ENCODE data around the gene CACNA1B. TPM values are rescaled to one million over a fixed set of nuclear protein-coding genes. Genes with fewer than 3 reads are reported as not detected.
A peak's percentile ranks its signal among the peaks of the same experiment; 100 is the strongest.
"Not testable (repeated sequence)": the region's sequence is repeated elsewhere in the genome, so short reads cannot be mapped to it uniquely, and the experiment has no call there.

Gene CACNA1B
- total and polyA plus RNA-seq, 2 donors (not counting 1 experiment from before 2014, with no cell fraction given): 0.01 to 0.17 TPM

DNA sequence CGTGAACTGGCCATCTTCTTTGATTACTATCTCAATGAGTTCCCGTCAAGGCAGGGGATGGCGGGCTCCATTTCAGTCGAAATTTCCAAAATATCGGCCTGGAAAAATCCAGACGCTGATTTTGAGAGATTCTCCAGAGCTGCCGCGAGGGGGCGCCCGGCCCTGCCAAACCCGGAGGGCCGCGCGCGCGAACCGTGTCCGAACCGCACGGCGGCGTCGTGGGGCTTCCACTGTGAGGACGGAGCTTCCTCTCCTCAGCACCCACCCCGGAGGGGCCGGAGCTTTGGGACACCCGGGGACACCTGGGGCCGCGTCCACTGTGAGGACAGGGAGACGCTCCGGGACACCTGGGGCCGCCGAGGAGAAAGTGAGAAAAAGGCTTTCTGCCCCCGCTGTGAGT is 270.0 kb downstream of the CACNA1B start:
- H3K9ac ChIP-seq (ENCODE audit: insufficient read depth, low read length); H3K27me3 ChIP-seq (ENCODE audit: control insufficient read depth, insufficient read depth, low read length); H3K4me3 ChIP-seq (replicated peaks in 1 of 4; ENCODE audit: control extremely low read depth in 1 of 4, insufficient read depth in 1 of 4, low read depth in 3 of 4, low read length in 4 of 4); H3K79me2 ChIP-seq (ENCODE audit: control insufficient read depth, insufficient read depth, low read length); H3K4me2 ChIP-seq (ENCODE audit: extremely low read depth, insufficient read depth, low read length); H3K4me1 ChIP-seq (ENCODE audit: control insufficient read depth, extremely low read depth, insufficient read depth, low read length); H3K36me3 ChIP-seq (ENCODE audit: control insufficient read depth, insufficient read depth, low read length); H2AFZ ChIP-seq (ENCODE audit: low read length); H3K9me3 ChIP-seq (ENCODE audit: control insufficient read depth, insufficient read depth, low read depth, low read length); H4K20me1 ChIP-seq (ENCODE audit: control insufficient read depth, extremely low read depth, insufficient read depth, low read length); H3K27ac ChIP-seq (ENCODE audit: insufficient read depth, low read length): not testable (repeated sequence)
- DNase-seq (ENCODE audit: low read depth in 2 of 2): peak; percentile 17 to 24

DNA sequence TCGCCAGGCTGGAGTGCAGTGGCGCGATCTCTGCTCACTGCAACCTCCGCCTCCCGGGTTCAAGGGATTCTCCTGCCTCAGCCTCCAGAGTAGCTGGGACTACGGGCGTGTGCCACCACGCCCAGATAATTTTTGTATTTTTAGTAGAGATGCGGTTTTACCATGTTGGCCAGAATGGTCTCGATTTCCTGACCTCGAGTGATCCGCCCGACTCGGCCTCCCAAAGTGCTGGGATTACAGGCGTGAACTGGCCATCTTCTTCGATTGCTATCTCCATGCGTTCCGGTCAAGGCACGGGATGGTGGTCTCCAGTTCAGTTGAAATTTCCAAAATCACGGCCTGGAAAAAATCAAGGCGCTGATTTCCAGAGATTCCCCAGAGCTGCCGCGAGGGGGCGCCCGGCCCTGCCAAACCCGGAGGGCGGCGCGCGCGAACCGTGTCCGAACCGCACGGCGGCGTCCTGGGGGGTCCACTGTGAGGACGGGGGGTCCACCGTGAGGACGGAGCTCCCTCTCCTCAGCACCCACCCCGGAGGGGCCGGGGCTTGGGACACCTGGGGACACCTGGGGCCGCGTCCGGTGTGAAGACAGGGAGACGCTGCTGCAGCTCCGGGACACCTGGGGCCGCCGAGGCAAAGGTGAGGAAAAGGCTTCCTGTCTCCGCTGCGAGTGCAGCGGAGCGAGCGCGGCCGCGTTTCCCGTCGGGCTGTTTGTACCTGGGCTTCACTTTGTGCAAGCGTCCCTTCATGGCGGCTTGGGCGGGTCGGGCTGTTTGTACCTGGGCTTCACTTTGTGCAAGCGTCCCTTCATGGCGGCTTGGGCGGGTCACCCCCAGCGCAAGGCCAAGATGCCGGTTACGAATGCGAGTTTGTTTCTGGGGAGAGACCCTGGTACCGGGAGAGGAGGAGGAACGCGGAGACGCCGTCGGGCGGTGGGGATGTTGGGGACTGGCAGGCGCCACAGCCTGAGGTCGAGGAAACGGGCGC is 272.4 kb downstream of the CACNA1B start:
- not testable (repeated sequence) for H3K4me2 ChIP-seq (ENCODE audit: extremely low read depth, insufficient read depth, low read length); H4K20me1 ChIP-seq (ENCODE audit: control insufficient read depth, extremely low read depth, insufficient read depth, low read length); H3K4me1 ChIP-seq (ENCODE audit: control insufficient read depth, extremely low read depth, insufficient read depth, low read length); H3K79me2 ChIP-seq (ENCODE audit: control insufficient read depth, insufficient read depth, low read length); H3K36me3 ChIP-seq (ENCODE audit: control insufficient read depth, insufficient read depth, low read length); H3K27me3 ChIP-seq (ENCODE audit: control insufficient read depth, insufficient read depth, low read length); H3K27ac ChIP-seq (ENCODE audit: insufficient read depth, low read length); H3K9me3 ChIP-seq (ENCODE audit: control insufficient read depth, insufficient read depth, low read depth, low read length); H2AFZ ChIP-seq (ENCODE audit: low read length); DNase-seq (ENCODE audit: low read depth in 2 of 2); H3K9ac ChIP-seq (ENCODE audit: insufficient read depth, low read length)
- H3K4me3 ChIP-seq (replicated peaks in 1 of 4; ENCODE audit: control extremely low read depth in 1 of 4, insufficient read depth in 1 of 4, low read depth in 3 of 4, low read length in 4 of 4): peak overlapping the region in 2 of 4 experiments; percentile 31 to 40

DNA sequence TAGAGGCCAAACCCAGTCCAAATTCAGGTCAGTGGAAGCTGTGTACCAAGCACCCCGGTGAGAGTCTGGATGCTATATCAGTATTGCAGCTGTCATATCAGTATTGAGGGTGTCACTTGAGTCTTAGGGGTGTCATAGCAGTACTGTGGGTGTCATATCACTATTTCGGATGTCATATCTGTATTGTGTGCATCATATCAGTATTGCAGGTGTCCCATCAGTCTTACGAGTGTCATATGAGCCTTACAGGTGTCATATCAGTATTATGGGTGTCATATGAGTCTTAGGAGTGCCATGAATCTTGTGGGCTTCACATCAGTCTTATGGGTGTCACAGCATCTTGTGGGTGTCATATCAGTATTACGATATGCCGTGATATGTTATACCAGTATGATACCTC is 278.2 kb downstream of the CACNA1B start:
- H3K4me1 ChIP-seq (ENCODE audit: control insufficient read depth, extremely low read depth, insufficient read depth, low read length); H2AFZ ChIP-seq (ENCODE audit: low read length); H3K79me2 ChIP-seq (ENCODE audit: control insufficient read depth, insufficient read depth, low read length): not testable (repeated sequence)

DNA sequence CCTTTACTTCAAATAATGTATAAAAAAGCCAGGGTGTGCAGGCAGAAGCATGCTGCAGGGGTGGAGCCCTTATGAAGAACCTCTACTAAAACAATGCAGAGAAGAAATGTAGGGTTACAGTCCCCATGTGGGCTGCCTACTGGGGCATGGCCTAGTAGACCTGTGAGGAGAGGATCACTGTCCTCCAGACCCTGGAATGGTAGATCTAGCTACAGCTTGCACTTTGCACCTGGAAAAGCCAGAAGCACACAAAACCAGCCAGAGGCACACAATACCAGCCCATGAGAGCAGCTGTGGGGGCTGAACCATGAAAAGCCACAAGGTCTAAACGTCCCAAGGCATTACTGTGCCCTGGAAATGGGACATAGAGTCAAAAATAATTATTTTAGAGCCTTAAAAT is 289.2 kb downstream of the CACNA1B start:
- not testable (repeated sequence) for H3K79me2 ChIP-seq (ENCODE audit: control insufficient read depth, insufficient read depth, low read length); H3K9ac ChIP-seq (ENCODE audit: insufficient read depth, low read length); H2AFZ ChIP-seq (ENCODE audit: low read length); H3K36me3 ChIP-seq (ENCODE audit: control insufficient read depth, insufficient read depth, low read length); H3K27ac ChIP-seq (ENCODE audit: insufficient read depth, low read length); H4K20me1 ChIP-seq (ENCODE audit: control insufficient read depth, extremely low read depth, insufficient read depth, low read length); H3K4me2 ChIP-seq (ENCODE audit: extremely low read depth, insufficient read depth, low read length); H3K4me3 ChIP-seq (replicated peaks in 1 of 4; ENCODE audit: control extremely low read depth in 1 of 4, insufficient read depth in 1 of 4, low read depth in 3 of 4, low read length in 4 of 4); H3K4me1 ChIP-seq (ENCODE audit: control insufficient read depth, extremely low read depth, insufficient read depth, low read length); H3K9me3 ChIP-seq (ENCODE audit: control insufficient read depth, insufficient read depth, low read depth, low read length); H3K27me3 ChIP-seq (ENCODE audit: control insufficient read depth, insufficient read depth, low read length); DNase-seq (ENCODE audit: low read depth in 2 of 2)

More for the DNA sequence above, 278.2 kb downstream of the CACNA1B start:
- H3K9ac ChIP-seq (ENCODE audit: insufficient read depth, low read length); DNase-seq (ENCODE audit: low read depth in 2 of 2); H3K4me2 ChIP-seq (ENCODE audit: extremely low read depth, insufficient read depth, low read length); H3K9me3 ChIP-seq (ENCODE audit: control insufficient read depth, insufficient read depth, low read depth, low read length); H3K27me3 ChIP-seq (ENCODE audit: control insufficient read depth, insufficient read depth, low read length); H3K36me3 ChIP-seq (ENCODE audit: control insufficient read depth, insufficient read depth, low read length); H3K27ac ChIP-seq (ENCODE audit: insufficient read depth, low read length); H4K20me1 ChIP-seq (ENCODE audit: control insufficient read depth, extremely low read depth, insufficient read depth, low read length); H3K4me3 ChIP-seq (replicated peaks in 1 of 4; ENCODE audit: control extremely low read depth in 1 of 4, insufficient read depth in 1 of 4, low read depth in 3 of 4, low read length in 4 of 4): not testable (repeated sequence)

Data from fibroblast of lung (primary cell).